Panc1 (cell line): ENCODE data around the gene RNF111. TPM values are rescaled to one million over a fixed set of nuclear protein-coding genes. Genes with fewer than 3 reads are reported as not detected.

Source experiments
- ATAC-seq: fragments of 200-7000 bp; cut with Tn5 transposase; 2 replicates; pipeline ENCODE4 v1.9.1; 2020; ENCODE audit warnings: mild to moderate bottlenecking, moderate library complexity
- BruUV-seq: library from RNA; stranded (reverse); fragments of 400-500 nt; replicated peaks from 2 replicates; lab custom pipeline; 2021; lab: Mats Ljungman, UMichigan
- CTCF ChIA-PET: fragments of 300-600 bp; sonication (Branson Sonifier 250); formaldehyde crosslinking; loops from one replicate; lab custom pipeline; 2022; ENCODE audit warnings: antibody characterized with exemption; lab: Charles Lee
- POLR2A ChIA-PET: fragments of 300-600 bp; sonication (Branson Sonifier 250); formaldehyde crosslinking; loops from one replicate; lab custom pipeline; 2022; ENCODE audit warnings: antibody characterized with exemption; lab: Charles Lee
- DNase-seq: peaks from one replicate; pipeline ENCODE4 v3.0.0-alpha.2; 2010; ENCODE audit warnings: low read depth, low spot score
- H3K27ac ChIP-seq: 2 replicates; pipeline ENCODE4 v1.5.1; 2011; ENCODE audit warnings: mild to moderate bottlenecking, low read length, inconsistent platforms
- H3K27me3 ChIP-seq: fragments of 200-500 bp; sonication (Bioruptor generic); 2 replicates; pipeline ENCODE4 v1.6.0; 2014; ENCODE audit warnings: low read length, inconsistent platforms; ENCODE audit not compliant: control insufficient read depth, insufficient read depth
- H3K36me3 ChIP-seq: fragments of 200-500 bp; sonication (Bioruptor generic); 2 replicates; pipeline ENCODE4 v1.5.1; 2014; ENCODE audit warnings: inconsistent platforms, mild to moderate bottlenecking, low read length, moderate library complexity; ENCODE audit not compliant: control insufficient read depth, insufficient read depth
- H3K4me1 ChIP-seq: 2 replicates; pipeline ENCODE4 v1.5.1; 2011; ENCODE audit warnings: inconsistent platforms, mild to moderate bottlenecking, low read length, moderate library complexity; ENCODE audit not compliant: control insufficient read depth, insufficient read depth
- H3K4me3 ChIP-seq, 2 experiments: 2 replicates each; pipeline ENCODE4 v1.5.1; 2011 to 2012; ENCODE audit warnings: low read depth in 2 of 2, low read length in 2 of 2, mild to moderate bottlenecking in 2 of 2, inconsistent platforms in 1 of 2, moderate library complexity in 1 of 2
- H3K9me3 ChIP-seq: fragments of 200-500 bp; sonication (Bioruptor generic); 2 replicates; pipeline ENCODE4 v1.5.1; 2014; ENCODE audit warnings: low read depth, mild to moderate bottlenecking, inconsistent platforms, low read length, moderate library complexity; ENCODE audit not compliant: control insufficient read depth, insufficient read depth
- CTCF ChIP-seq: fragments of 450-650 bp; IDR thresholded peaks from 2 replicates; pipeline ENCODE4 v1.5.1; 2017; ENCODE audit warnings: mild to moderate bottlenecking
- POLR2AphosphoS5 ChIP-seq: IDR thresholded peaks from 2 replicates; pipeline ENCODE4 v1.6.1; 2012; ENCODE audit warnings: mild to moderate bottlenecking, low read depth, low read length, moderate library complexity
- REST ChIP-seq, 2 experiments: IDR thresholded peaks; 2 replicates each; pipeline ENCODE4 v1.6.1; 2011 to 2012; ENCODE audit warnings: low read depth in 2 of 2, control low read depth in 1 of 2, low read length in 1 of 2, mild to moderate bottlenecking in 1 of 2, moderate library complexity in 1 of 2; ENCODE audit not compliant: insufficient read depth in 1 of 2
- SIN3A ChIP-seq: IDR thresholded peaks from 2 replicates; pipeline ENCODE4 v1.6.1; 2012; ENCODE audit warnings: low read depth, mild to moderate bottlenecking, low read length, moderate library complexity, borderline replicate concordance; ENCODE audit not compliant: insufficient read depth
- TCF7L2 ChIP-seq: IDR thresholded peaks from 2 replicates; pipeline ENCODE4 v1.6.1; 2011; ENCODE audit warnings: mild to moderate bottlenecking, low read depth, low read length, inconsistent platforms
- in situ Hi-C: cut with HindIII; loops from 2 replicates; pipeline ENCODE4 v1.10.0; 2016; ENCODE audit warnings: low sequenced_read_pairs, low pct_unique_long_range_greater_than_20kb
- intact Hi-C: fragments of 100-400 bp; cut with micrococcal nuclease; formaldehyde crosslinking; loops from one replicate; pipeline ENCODE4 v1.10.0; 2022; ENCODE audit not compliant: unreplicated experiment
- total RNA-seq: library from RNA; stranded (reverse); gene quantifications from one replicate; pipeline ENCODE4 v1.2.1, GENCODE V29; 2021; ENCODE audit not compliant: unreplicated experiment

The RNF111 gene
- total RNA-seq, 1 experiment from 2014 or later: 37.2 TPM

GRCh38 chr15:59018833-59019232 lies 31.4 kb downstream of the RNF111 start:
- H3K9me3 ChIP-seq: no peaks in the 10 kb centered on the region
- H3K36me3 ChIP-seq: no peaks in the 10 kb centered on the region
- intact Hi-C loops: no loop called here
- H3K4me3 ChIP-seq: no peak overlapping the region
- H3K27ac ChIP-seq: no peak overlapping the region
- no peaks in the 10 kb centered on the region for H3K4me1 ChIP-seq
- no TSS peak for BruUV-seq
- ChIA-PET CTCF (no interaction called here), POLR2A (no interaction called here)
- in situ Hi-C loops: no loop called here
- TF ChIP-seq SIN3A (no peak), REST (IDR thresholded peaks at IDR 0.05; ENCODE audit: insufficient read depth in 1 of 2, low read depth in 2 of 2, low read length in 1 of 2) (no peak), CTCF (no peak), TCF7L2 (no peak), POLR2AphosphoS5 (no peak)
- ATAC-seq (no peak), DNase-seq (no peak)
- no peaks in the 10 kb centered on the region for H3K27me3 ChIP-seq

- Histone ChIP-seq H3K27me3 (no peaks in the 10 kb centered on the region), H3K4me1 (no peaks in the 10 kb centered on the region), H3K9me3 (no peaks in the 10 kb centered on the region), H3K27ac (no peak overlapping the region), H3K4me3 (no peak overlapping the region), H3K36me3 (no peaks in the 10 kb centered on the region)
- no peak for TF ChIP-seq TCF7L2
- no peak for TF ChIP-seq SIN3A
- ChIA-PET POLR2A (no interaction called here), CTCF (no interaction called here)
- ATAC-seq: no peak
- no TSS peak for BruUV-seq
- no peak for DNase-seq
- intact Hi-C loops (no loop called here), in situ Hi-C loops (no loop called here)
Observed at GRCh38 chr15:59020322-59020721, 32.9 kb downstream of the RNF111 start.

GRCh38 chr15:59022188-59022587 lies 34.7 kb downstream of the RNF111 start:
- no TSS peak for BruUV-seq
- H3K27me3 ChIP-seq: no peaks in the 10 kb centered on the region
- in situ Hi-C loops (no loop called here), intact Hi-C loops (no loop called here)
- H3K9me3 ChIP-seq: no peaks in the 10 kb centered on the region
- H3K4me3 ChIP-seq: no peak overlapping the region
- H3K4me1 ChIP-seq: no peaks in the 10 kb centered on the region
- TF ChIP-seq POLR2AphosphoS5: no peak
- TF ChIP-seq SIN3A: no peak
- no peak for TF ChIP-seq CTCF
- no peak for TF ChIP-seq REST (IDR thresholded peaks at IDR 0.05; ENCODE audit: insufficient read depth in 1 of 2, low read depth in 2 of 2, low read length in 1 of 2)
- no peak for TF ChIP-seq TCF7L2
- no peaks in the 10 kb centered on the region for H3K36me3 ChIP-seq
- DNase-seq: no peak
- ChIA-PET CTCF (no interaction called here), POLR2A (no interaction called here)
- H3K27ac ChIP-seq: no peak overlapping the region
- ATAC-seq: no peak; the same call in 1 of the 2 replicates
